OCI-LY7 (cell line): Measurements from ENCODE around the gene PRR20E. TPM values are rescaled to one million over a fixed set of nuclear protein-coding genes. Genes with fewer than 3 reads are reported as not detected.

Source experiments
- BruUV-seq: library from RNA; stranded (reverse); fragments of 400-500 nt; replicated peaks from 2 replicates; lab custom pipeline; 2021; lab: Mats Ljungman, UMichigan
- CTCF ChIA-PET: fragments of 300-600 bp; sonication (Branson Sonifier 250); formaldehyde crosslinking; loops from one replicate; lab custom pipeline; 2022; ENCODE audit warnings: antibody characterized with exemption; ENCODE audit not compliant: unreplicated experiment; lab: Charles Lee
- POLR2A ChIA-PET: fragments of 300-600 bp; sonication (Branson Sonifier 250); formaldehyde crosslinking; loops from one replicate; lab custom pipeline; 2022; ENCODE audit warnings: antibody characterized with exemption; lab: Charles Lee
- DNase-seq: peaks from one replicate; pipeline ENCODE4 v3.0.0-alpha.2; 2015; ENCODE audit warnings: low spot score
- H2AFZ ChIP-seq: fragments of 200-600 bp; sonication (generic), shearing (Covaris generic); 2 replicates; pipeline ENCODE4 v1.6.1; 2014; ENCODE audit warnings: mild to moderate bottlenecking, antibody characterized with exemption, low read length, moderate library complexity
- H3K27ac ChIP-seq: fragments of 200-600 bp; sonication (generic); 2 replicates; pipeline ENCODE4 v1.5.1; 2014; ENCODE audit warnings: mixed run types, low read depth, mild to moderate bottlenecking, moderate library complexity, low read length, inconsistent platforms; ENCODE audit not compliant: poor library complexity, severe bottlenecking
- H3K36me3 ChIP-seq: fragments of 200-600 bp; sonication (generic); 2 replicates; pipeline ENCODE4 v1.6.1; 2014; ENCODE audit warnings: mild to moderate bottlenecking, antibody characterized with exemption, low read length, moderate library complexity, mixed read lengths; ENCODE audit not compliant: insufficient read depth
- H3K4me1 ChIP-seq: fragments of 200-600 bp; sonication (generic); 2 replicates; pipeline ENCODE4 v1.5.1; 2014; ENCODE audit warnings: mild to moderate bottlenecking, low read length; ENCODE audit not compliant: insufficient read depth, poor library complexity, severe bottlenecking
- H3K4me2 ChIP-seq: fragments of 200-600 bp; sonication (generic); 2 replicates; pipeline ENCODE4 v1.6.1; 2014; ENCODE audit warnings: mild to moderate bottlenecking, low read length
- H3K4me3 ChIP-seq: fragments of 200-600 bp; sonication (generic); 2 replicates; pipeline ENCODE4 v1.5.1; 2014; ENCODE audit warnings: mild to moderate bottlenecking, low read depth, low read length; ENCODE audit not compliant: poor library complexity, severe bottlenecking
- H3K79me2 ChIP-seq: fragments of 200-600 bp; sonication (generic); 2 replicates; pipeline ENCODE4 v1.6.1; 2016; ENCODE audit warnings: low read depth, mild to moderate bottlenecking, low read length, moderate library complexity, mixed read lengths; ENCODE audit not compliant: insufficient read depth
- H3K9me2 ChIP-seq: fragments of 200-600 bp; sonication (generic); 2 replicates; pipeline ENCODE4 v1.6.1; 2016; ENCODE audit warnings: mild to moderate bottlenecking, low read length, mixed read lengths; ENCODE audit not compliant: insufficient read depth
- H3K9me3 ChIP-seq: fragments of 200-600 bp; sonication (generic); 2 replicates; pipeline ENCODE4 v1.6.1; 2014; ENCODE audit warnings: mild to moderate bottlenecking, mixed run types, low read length, mixed read lengths
- H4K20me1 ChIP-seq: fragments of 200-600 bp; sonication (generic); 2 replicates; pipeline ENCODE4 v1.6.1; 2014; ENCODE audit warnings: mild to moderate bottlenecking, antibody characterized with exemption, low read length, moderate library complexity, mixed read lengths; ENCODE audit not compliant: insufficient read depth
- EZH2phosphoT487 ChIP-seq: fragments of 200-600 bp; sonication (generic); IDR thresholded peaks from 2 replicates; pipeline ENCODE4 v1.6.1; 2018; ENCODE audit warnings: low read depth, borderline replicate concordance, mild to moderate bottlenecking, mixed run types, antibody characterized with exemption, low read length, moderate library complexity, mixed read lengths
- intact Hi-C: fragments of 100-400 bp; cut with micrococcal nuclease; formaldehyde crosslinking; loops from one replicate; pipeline ENCODE4 v1.10.0; 2022; ENCODE audit not compliant: unreplicated experiment
- small RNA-seq: library from RNA; depleted of rRNA; stranded (forward); fragments of <200 nt; gene quantifications from one replicate; pipeline ENCODE3, GENCODE V24; 2014
- total RNA-seq, 2 experiments: library from RNA; depleted of rRNA in 1 of 2; stranded (reverse); fragments of >200 nt in 1 of 2; shearing (Covaris generic) in 1 of 2; gene quantifications; 2 replicates each; pipeline ENCODE4 v1.2.3, GENCODE V29; 2014 to 2022
- TF ChIP-seq, protein P1 (sequence below): fragments of 200-600 bp; sonication (generic); conservative IDR thresholded peaks from 2 replicates; pipeline ENCODE4 v1.5.1; 2014; ENCODE audit warnings: mild to moderate bottlenecking, antibody characterized with exemption, low read length, moderate library complexity, mixed read lengths

Gene PRR20E
- total RNA-seq, 2 experiments from 2014 or later, result not detected

DNA sequence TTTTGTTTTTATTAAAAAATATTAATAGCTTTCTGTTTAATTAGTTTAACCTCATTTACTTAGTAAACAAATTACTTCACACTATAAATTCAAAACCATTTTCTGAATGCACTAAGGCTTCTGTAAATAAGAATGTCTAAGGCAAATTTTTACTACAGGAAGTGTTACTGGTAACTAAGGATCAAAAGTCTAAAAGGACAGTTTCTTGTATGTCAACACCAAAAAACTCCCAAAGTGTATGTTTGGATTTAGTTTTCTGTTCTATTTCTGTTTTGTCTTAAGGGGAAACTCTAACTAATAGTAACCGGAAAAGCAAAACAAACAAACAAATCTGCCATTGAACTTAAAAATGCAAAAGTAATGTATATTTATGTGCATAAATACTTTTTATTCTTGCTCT lies 24.7 kb downstream of the PRR20E start:
- no peak for TF ChIP-seq EZH2phosphoT487
- TF ChIP-seq, protein P1, sequence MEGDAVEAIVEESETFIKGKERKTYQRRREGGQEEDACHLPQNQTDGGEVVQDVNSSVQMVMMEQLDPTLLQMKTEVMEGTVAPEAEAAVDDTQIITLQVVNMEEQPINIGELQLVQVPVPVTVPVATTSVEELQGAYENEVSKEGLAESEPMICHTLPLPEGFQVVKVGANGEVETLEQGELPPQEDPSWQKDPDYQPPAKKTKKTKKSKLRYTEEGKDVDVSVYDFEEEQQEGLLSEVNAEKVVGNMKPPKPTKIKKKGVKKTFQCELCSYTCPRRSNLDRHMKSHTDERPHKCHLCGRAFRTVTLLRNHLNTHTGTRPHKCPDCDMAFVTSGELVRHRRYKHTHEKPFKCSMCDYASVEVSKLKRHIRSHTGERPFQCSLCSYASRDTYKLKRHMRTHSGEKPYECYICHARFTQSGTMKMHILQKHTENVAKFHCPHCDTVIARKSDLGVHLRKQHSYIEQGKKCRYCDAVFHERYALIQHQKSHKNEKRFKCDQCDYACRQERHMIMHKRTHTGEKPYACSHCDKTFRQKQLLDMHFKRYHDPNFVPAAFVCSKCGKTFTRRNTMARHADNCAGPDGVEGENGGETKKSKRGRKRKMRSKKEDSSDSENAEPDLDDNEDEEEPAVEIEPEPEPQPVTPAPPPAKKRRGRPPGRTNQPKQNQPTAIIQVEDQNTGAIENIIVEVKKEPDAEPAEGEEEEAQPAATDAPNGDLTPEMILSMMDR, result no peak
- H2AFZ ChIP-seq, result no peak overlapping the region
- intact Hi-C loops, result no loop called here
- H3K9me3 ChIP-seq, result no peaks in the 10 kb centered on the region
- DNase-seq, result no peak
- H3K36me3 ChIP-seq, result no peaks in the 10 kb centered on the region
- H3K4me2 ChIP-seq, result no peak overlapping the region
- no peak overlapping the region for H3K27ac ChIP-seq
- H3K9me2 ChIP-seq, result no peaks in the 10 kb centered on the region
- H4K20me1 ChIP-seq, result no peaks in the 10 kb centered on the region
- H3K79me2 ChIP-seq, result no peaks in the 10 kb centered on the region
- ChIA-PET CTCF (no interaction called here), POLR2A (no interaction called here)
- no peaks in the 10 kb centered on the region for H3K4me1 ChIP-seq
- H3K4me3 ChIP-seq, result no peak overlapping the region
- no TSS peak for BruUV-seq

DNA sequence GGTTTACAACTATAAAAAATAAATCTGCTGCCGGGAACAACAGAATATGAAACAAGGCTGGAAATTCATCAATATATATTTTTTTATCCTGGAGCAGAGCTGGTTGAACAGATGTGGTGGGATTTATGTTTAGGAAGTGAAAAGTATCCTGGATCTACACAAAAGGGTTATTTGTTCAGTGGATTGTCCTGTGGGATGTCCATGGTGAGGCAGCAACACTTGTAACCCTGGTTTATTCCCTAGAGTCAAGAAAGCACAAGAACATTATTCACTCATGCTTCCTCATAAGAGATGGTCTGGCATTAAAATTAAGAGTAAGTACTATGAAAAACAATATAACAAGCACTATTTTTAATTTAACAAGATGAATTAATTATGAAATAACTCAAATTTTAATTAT lies 46.0 kb downstream of the PRR20E start:
- no peak for DNase-seq
- Histone ChIP-seq H2AFZ (no peak overlapping the region), H3K4me3 (no peak overlapping the region), H3K4me1 (no peaks in the 10 kb centered on the region), H3K4me2 (no peak overlapping the region), H4K20me1 (no peaks in the 10 kb centered on the region), H3K36me3 (no peaks in the 10 kb centered on the region), H3K27ac (no peak overlapping the region), H3K9me3 (no peaks in the 10 kb centered on the region), H3K79me2 (no peaks in the 10 kb centered on the region), H3K9me2 (no peaks in the 10 kb centered on the region)
- no peak for TF ChIP-seq EZH2phosphoT487
- TF ChIP-seq, protein P1, result no peak
- intact Hi-C loops, result no loop called here
- ChIA-PET POLR2A (no interaction called here), CTCF (no interaction called here)
- no TSS peak for BruUV-seq

Small RNA genes within 50 kb of the gene (small RNA-seq; reads per million reads assigned to genes)
- gene PRR20FP, result not detected

Other genes with a start within 250 kb of the PRR20E start
- not detected in 2 replicates for gene PRR20A, start 26.3 kb upstream of the PRR20E start, total RNA-seq (2014; rRNA removed; shearing (Covaris generic))
- not detected in 2 replicates for gene PRR20A, start 26.3 kb upstream of the PRR20E start, total RNA-seq (2022)
- not detected in 2 replicates for gene PRR20B, start 19.7 kb upstream of the PRR20E start, total RNA-seq (2014; rRNA removed; shearing (Covaris generic))
- gene PRR20B, start 19.7 kb upstream of the PRR20E start, total RNA-seq (2022), result not detected in 2 replicates
- gene PRR20C, start 13.1 kb upstream of the PRR20E start, total RNA-seq (2014; rRNA removed; shearing (Covaris generic)), result not detected in 2 replicates
- gene PRR20C, start 13.1 kb upstream of the PRR20E start, total RNA-seq (2022), result not detected in 2 replicates
- gene PRR20D, start 6.6 kb upstream of the PRR20E start, total RNA-seq (2014; rRNA removed; shearing (Covaris generic)), result not detected in 2 replicates
- gene PRR20D, start 6.6 kb upstream of the PRR20E start, total RNA-seq (2022), result not detected in 2 replicates